PC-3 (cell line): ENCODE data around the gene COL19A1.

ENCODE experiments used
- EZH2 ChIP-seq: fragments of 300-600 bp; sonication (generic); IDR thresholded peaks from one replicate; pipeline ENCODE4 v1.6.1; 2017; ENCODE audit warnings: antibody characterized with exemption, mild to moderate bottlenecking, low read length; ENCODE audit not compliant: unreplicated experiment
- TF ChIP-seq, protein P1 (sequence below): fragments of 300-600 bp; sonication (generic); conservative IDR thresholded peaks from 2 replicates; pipeline ENCODE4 v1.5.1; 2017; ENCODE audit warnings: antibody characterized with exemption, low read depth, mild to moderate bottlenecking, low read length

DNA sequence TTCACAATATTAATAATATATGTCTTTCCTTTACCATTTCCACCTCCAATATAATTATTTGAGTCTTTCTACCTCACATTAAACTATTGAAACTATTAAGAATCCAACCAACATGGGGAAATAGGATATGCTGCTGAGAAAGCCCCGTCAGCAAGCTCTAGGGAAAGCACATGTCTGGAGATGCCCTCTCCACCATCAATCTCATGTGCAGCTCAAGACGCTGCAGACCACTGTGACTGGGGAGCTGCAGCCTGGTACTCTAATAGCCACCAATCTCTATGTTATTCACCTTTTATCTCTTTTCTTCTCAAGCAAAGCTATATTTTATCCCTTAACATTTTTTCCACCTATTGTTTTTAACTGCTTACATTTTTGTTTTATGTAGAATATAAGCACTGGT, 386.2 kb downstream of the COL19A1 start:
- no peak for TF ChIP-seq EZH2
- TF ChIP-seq, protein P1, sequence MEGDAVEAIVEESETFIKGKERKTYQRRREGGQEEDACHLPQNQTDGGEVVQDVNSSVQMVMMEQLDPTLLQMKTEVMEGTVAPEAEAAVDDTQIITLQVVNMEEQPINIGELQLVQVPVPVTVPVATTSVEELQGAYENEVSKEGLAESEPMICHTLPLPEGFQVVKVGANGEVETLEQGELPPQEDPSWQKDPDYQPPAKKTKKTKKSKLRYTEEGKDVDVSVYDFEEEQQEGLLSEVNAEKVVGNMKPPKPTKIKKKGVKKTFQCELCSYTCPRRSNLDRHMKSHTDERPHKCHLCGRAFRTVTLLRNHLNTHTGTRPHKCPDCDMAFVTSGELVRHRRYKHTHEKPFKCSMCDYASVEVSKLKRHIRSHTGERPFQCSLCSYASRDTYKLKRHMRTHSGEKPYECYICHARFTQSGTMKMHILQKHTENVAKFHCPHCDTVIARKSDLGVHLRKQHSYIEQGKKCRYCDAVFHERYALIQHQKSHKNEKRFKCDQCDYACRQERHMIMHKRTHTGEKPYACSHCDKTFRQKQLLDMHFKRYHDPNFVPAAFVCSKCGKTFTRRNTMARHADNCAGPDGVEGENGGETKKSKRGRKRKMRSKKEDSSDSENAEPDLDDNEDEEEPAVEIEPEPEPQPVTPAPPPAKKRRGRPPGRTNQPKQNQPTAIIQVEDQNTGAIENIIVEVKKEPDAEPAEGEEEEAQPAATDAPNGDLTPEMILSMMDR: no peak
